Measurements from ENCODE around the gene GNAT1. TPM values are rescaled to one million over a fixed set of nuclear protein-coding genes. Genes with fewer than 3 reads are reported as not detected.

Gene GNAT1
- total RNA-seq = not detected

GRCh38 chr3:50190936-50191660 lies at the start of gene GNAT1:
TSS of gene GNAT1 (plus strand) at chr3:50191610. CDS start at chr3:50191726, 116 bp downstream.
- no peak for DNase-seq (ENCODE audit: low spot score in 2 of 2)
- no peaks in the 10 kb centered on the region for H3K36me3 ChIP-seq
- no peaks in the 10 kb centered on the region for H3K9me3 ChIP-seq
- no peak within 1 kb of the TSS for H3K27ac ChIP-seq
- H3K27me3 ChIP-seq = peaks cover 14 to 30% of the 10 kb centered on the region in 2 donors
- no peak within 1 kb of the TSS for H3K4me3 ChIP-seq
- TF ChIP-seq POLR2A (IDR thresholded peaks at IDR 0.05) (no peak), POLR2AphosphoS5 (IDR thresholded peaks at IDR 0.05) (no peak), CTCF (IDR thresholded peaks at IDR 0.05) (no peak)
- intact Hi-C loops (cut with DNase I; ENCODE audit: low total_unique reads) = no loop called here
- H3K4me1 ChIP-seq = peaks cover 0 to 4% of the 10 kb centered on the region in 2 donors

GRCh38 chr3:50146316-50146901 lies 45.0 kb upstream of the GNAT1 start:
- no peak for DNase-seq (ENCODE audit: low spot score in 2 of 2)
- peaks cover 4 to 22% of the 10 kb centered on the region in 2 donors for H3K4me1 ChIP-seq
- no peak overlapping the region for H3K4me3 ChIP-seq
- no peak overlapping the region for H3K27ac ChIP-seq
- H3K36me3 ChIP-seq = no peaks in the 10 kb centered on the region
- H3K27me3 ChIP-seq = no peaks in the 10 kb centered on the region
- no peak for TF ChIP-seq POLR2AphosphoS5 (IDR thresholded peaks at IDR 0.05)
- TF ChIP-seq CTCF (IDR thresholded peaks at IDR 0.05) = no peak
- TF ChIP-seq POLR2A (IDR thresholded peaks at IDR 0.05) = no peak
- intact Hi-C loops (cut with DNase I; ENCODE audit: low total_unique reads) = no loop called here
- H3K9me3 ChIP-seq = no peaks in the 10 kb centered on the region

- Histone ChIP-seq H3K4me1 (peaks cover 10 to 28% of the 10 kb centered on the region in 2 donors), H3K27me3 (no peaks in the 10 kb centered on the region), H3K27ac (no peak overlapping the region), H3K36me3 (no peaks in the 10 kb centered on the region), H3K9me3 (no peaks in the 10 kb centered on the region), H3K4me3 (no peak overlapping the region)
- TF ChIP-seq CTCF (IDR thresholded peaks at IDR 0.05) = no peak
- TF ChIP-seq POLR2AphosphoS5 (IDR thresholded peaks at IDR 0.05) = no peak
- TF ChIP-seq POLR2A (IDR thresholded peaks at IDR 0.05) = no peak
- intact Hi-C loops (cut with DNase I; ENCODE audit: low total_unique reads) = no loop called here
- DNase-seq (ENCODE audit: low spot score in 2 of 2) = no peak
These were observed 44.4 kb upstream of the GNAT1 start for GRCh38 chr3:50147016-50147415.

GRCh38 chr3:50147447-50147846 lies 44.0 kb upstream of the GNAT1 start:
- no peak for DNase-seq (ENCODE audit: low spot score in 2 of 2)
- intact Hi-C loops (cut with DNase I; ENCODE audit: low total_unique reads) = no loop called here
- Histone ChIP-seq H3K27me3 (no peaks in the 10 kb centered on the region), H3K4me1 (peaks cover 13 to 32% of the 10 kb centered on the region in 2 donors), H3K27ac (no peak overlapping the region), H3K36me3 (no peaks in the 10 kb centered on the region), H3K9me3 (no peaks in the 10 kb centered on the region), H3K4me3 (no peak overlapping the region)
- TF ChIP-seq CTCF (IDR thresholded peaks at IDR 0.05) (no peak), POLR2A (IDR thresholded peaks at IDR 0.05) (no peak), POLR2AphosphoS5 (IDR thresholded peaks at IDR 0.05) (no peak)

- H3K9me3 ChIP-seq = no peaks in the 10 kb centered on the region
- peak overlapping the region in 1 of 2 donors; percentile 38 for H3K27ac ChIP-seq
- DNase-seq (ENCODE audit: low spot score in 2 of 2) = no peak
- no peaks in the 10 kb centered on the region for H3K27me3 ChIP-seq
- TF ChIP-seq POLR2AphosphoS5 (IDR thresholded peaks at IDR 0.05) = no peak
- TF ChIP-seq CTCF (IDR thresholded peaks at IDR 0.05) = no peak
- TF ChIP-seq POLR2A (IDR thresholded peaks at IDR 0.05) = no peak
- intact Hi-C loops (cut with DNase I; ENCODE audit: low total_unique reads) = no loop called here
- peaks cover 13 to 32% of the 10 kb centered on the region in 2 donors for H3K4me1 ChIP-seq
- H3K36me3 ChIP-seq = no peaks in the 10 kb centered on the region
- H3K4me3 ChIP-seq = no peak overlapping the region
These were observed 43.5 kb upstream of the GNAT1 start for GRCh38 chr3:50147861-50148260.

All from breast epithelium (tissue), 4 donors.